Measurements from ENCODE around the gene STX7. TPM values are rescaled to one million over a fixed set of nuclear protein-coding genes. Genes with fewer than 3 reads are reported as not detected.

The STX7 gene
- total RNA-seq, 1 donor from 2014 or later = 30.0 TPM

DNA sequence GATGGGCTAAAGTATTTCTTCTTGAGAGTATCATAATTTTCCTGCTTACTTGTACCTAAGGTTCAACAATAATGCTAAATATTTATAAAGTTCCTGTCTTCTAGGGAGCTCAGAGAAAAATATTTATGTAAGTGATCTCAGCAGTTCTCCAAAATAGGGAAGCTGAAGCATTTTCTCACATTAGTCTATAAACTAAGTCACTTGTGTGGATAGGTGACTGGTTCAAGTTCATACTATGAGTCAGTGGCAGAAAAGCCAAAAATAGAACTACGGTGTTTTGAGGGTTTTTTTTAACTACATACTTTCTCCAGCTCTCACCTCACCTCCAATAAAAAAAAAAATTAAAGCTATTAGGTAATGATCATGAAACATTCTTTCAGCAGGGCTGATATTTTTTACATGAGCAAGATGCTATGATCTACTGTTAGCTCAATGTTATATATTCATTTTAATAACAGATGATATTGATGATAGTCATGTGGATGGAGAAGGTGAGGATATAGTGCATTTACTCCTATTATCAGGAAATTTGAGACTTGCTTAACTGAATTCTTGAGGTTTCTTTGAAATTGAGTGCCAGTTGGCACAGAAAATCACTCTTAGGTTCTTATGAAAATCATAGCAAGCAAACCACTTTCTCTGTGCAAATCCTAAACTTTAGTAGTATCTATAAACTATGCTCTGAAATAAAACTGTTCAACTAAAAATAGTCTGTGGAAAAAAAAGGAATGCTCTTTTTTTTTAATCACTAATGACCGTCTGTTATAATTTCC, 107.6 kb downstream of the STX7 start:
- no peak for DNase-seq (ENCODE audit: low read depth, low spot score)
- H3K4me3 Mint-ChIP-seq = peak overlapping the region; percentile 40
- no peak overlapping the region for H3K27ac Mint-ChIP-seq (ENCODE audit: unreplicated experiment)
- H3K9me3 Mint-ChIP-seq = no peaks in the 10 kb centered on the region
- peaks cover 40% of the 10 kb centered on the region for H3K4me1 Mint-ChIP-seq
- no peaks in the 10 kb centered on the region for H3K36me3 Mint-ChIP-seq (ENCODE audit: low read depth)
- TF ChIP-seq, protein P1, sequence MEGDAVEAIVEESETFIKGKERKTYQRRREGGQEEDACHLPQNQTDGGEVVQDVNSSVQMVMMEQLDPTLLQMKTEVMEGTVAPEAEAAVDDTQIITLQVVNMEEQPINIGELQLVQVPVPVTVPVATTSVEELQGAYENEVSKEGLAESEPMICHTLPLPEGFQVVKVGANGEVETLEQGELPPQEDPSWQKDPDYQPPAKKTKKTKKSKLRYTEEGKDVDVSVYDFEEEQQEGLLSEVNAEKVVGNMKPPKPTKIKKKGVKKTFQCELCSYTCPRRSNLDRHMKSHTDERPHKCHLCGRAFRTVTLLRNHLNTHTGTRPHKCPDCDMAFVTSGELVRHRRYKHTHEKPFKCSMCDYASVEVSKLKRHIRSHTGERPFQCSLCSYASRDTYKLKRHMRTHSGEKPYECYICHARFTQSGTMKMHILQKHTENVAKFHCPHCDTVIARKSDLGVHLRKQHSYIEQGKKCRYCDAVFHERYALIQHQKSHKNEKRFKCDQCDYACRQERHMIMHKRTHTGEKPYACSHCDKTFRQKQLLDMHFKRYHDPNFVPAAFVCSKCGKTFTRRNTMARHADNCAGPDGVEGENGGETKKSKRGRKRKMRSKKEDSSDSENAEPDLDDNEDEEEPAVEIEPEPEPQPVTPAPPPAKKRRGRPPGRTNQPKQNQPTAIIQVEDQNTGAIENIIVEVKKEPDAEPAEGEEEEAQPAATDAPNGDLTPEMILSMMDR (conservative IDR thresholded peaks at IDR 0.05) = no peak
- peaks cover 36% of the 10 kb centered on the region for H3K27me3 Mint-ChIP-seq (ENCODE audit: low read depth)

- Mint-ChIP-seq H3K27me3 (ENCODE audit: low read depth) (peaks cover 41% of the 10 kb centered on the region), H3K4me1 (peaks cover 35% of the 10 kb centered on the region), H3K36me3 (ENCODE audit: low read depth) (no peaks in the 10 kb centered on the region), H3K4me3 (peak overlapping the region; percentile 41), H3K9me3 (no peaks in the 10 kb centered on the region), H3K27ac (ENCODE audit: unreplicated experiment) (no peak overlapping the region)
- no peak for DNase-seq (ENCODE audit: low read depth, low spot score)
- TF ChIP-seq, protein P1 (conservative IDR thresholded peaks at IDR 0.05) = no peak
These were observed 108.2 kb downstream of the STX7 start for GRCh38 chr6:132404736-132405135.

DNA sequence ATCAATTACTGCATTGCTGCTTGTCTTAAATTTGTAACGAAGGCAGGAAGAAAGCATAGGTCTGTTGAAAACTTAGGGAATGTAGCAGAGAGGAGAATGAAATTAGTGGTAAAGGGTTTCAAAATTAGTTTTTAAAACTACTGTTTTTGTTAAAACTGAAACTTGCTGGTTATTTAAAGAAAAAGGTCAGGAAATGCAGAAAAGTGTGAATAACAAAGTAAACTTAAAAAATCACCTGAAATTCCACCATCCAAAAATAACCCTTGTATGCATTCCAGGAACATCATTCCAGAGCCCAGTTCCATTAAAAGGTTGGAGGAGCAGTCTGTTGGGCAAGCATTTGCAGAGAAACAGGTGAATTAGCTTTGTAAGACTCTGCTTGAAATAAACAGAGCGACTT, 108.6 kb downstream of the STX7 start:
- Mint-ChIP-seq H3K4me1 (peaks cover 37% of the 10 kb centered on the region), H3K9me3 (no peaks in the 10 kb centered on the region), H3K27ac (ENCODE audit: unreplicated experiment) (no peak overlapping the region), H3K4me3 (peak overlapping the region; percentile 41), H3K36me3 (ENCODE audit: low read depth) (no peaks in the 10 kb centered on the region), H3K27me3 (ENCODE audit: low read depth) (peaks cover 45% of the 10 kb centered on the region)
- no peak for DNase-seq (ENCODE audit: low read depth, low spot score)
- TF ChIP-seq, protein P1 (conservative IDR thresholded peaks at IDR 0.05) = no peak

DNA sequence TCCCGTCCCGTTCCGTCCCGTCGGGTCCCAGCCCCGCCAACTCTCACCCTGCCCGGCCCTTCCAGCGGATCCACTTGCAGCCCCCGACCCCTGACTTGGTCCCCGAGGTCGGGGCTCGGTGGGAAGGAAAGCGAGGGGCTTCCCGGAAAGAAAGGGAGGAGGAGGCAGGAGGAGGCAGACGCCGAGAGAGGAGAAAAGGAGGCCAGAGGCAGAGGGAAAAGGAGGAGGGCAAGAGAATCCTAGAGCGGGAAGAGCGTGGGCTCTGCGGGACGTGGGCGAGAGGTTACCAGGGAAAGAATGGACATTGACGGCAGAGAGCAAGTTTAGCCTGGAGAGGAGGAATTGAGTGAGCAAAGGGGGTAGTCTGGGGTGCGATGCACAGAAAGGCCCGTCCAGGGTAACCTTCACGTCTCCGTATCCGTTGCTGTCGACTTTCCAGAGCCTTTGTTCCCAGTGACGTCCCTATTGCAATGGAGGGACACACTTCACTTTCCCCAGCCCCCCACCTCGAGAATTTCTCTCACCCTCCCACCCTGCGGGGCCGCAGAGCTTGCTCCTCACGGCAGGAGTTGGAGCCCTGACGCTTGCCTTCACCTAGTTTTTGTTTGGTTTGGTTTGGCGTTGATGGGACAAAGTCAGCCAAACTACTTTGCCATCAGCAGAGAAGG, 111.2 kb downstream of the STX7 start:
- no peak for DNase-seq (ENCODE audit: low read depth, low spot score)
- peak overlapping the region; percentile 88 for H3K27ac Mint-ChIP-seq (ENCODE audit: unreplicated experiment)
- peaks cover 45% of the 10 kb centered on the region for H3K27me3 Mint-ChIP-seq (ENCODE audit: low read depth)
- peaks cover 52% of the 10 kb centered on the region for H3K4me1 Mint-ChIP-seq
- H3K4me3 Mint-ChIP-seq = peak overlapping the region; percentile 87
- TF ChIP-seq, protein P1 (conservative IDR thresholded peaks at IDR 0.05) = no peak
- H3K9me3 Mint-ChIP-seq = no peaks in the 10 kb centered on the region
- H3K36me3 Mint-ChIP-seq (ENCODE audit: low read depth) = peaks cover 1% of the 10 kb centered on the region

- Mint-ChIP-seq H3K4me3 (peak within 1 kb of the TSS; percentile 91), H3K4me1 (peaks cover 47% of the 10 kb centered on the region), H3K27me3 (ENCODE audit: low read depth) (peaks cover 45% of the 10 kb centered on the region), H3K27ac (ENCODE audit: unreplicated experiment) (peak within 1 kb of the TSS; percentile 88), H3K9me3 (peaks cover 3% of the 10 kb centered on the region), H3K36me3 (ENCODE audit: low read depth) (peaks cover 6% of the 10 kb centered on the region)
- TF ChIP-seq, protein P1 (conservative IDR thresholded peaks at IDR 0.05) = peak; percentile 17
- peak; percentile 45 for DNase-seq (ENCODE audit: low read depth, low spot score)
These were observed 111.9 kb downstream of the STX7 start, which contains the start of gene MOXD1 for GRCh38 chr6:132400883-132401617. MOXD1 (minus strand) TSS chr6:132401475; CDS start chr6:132401426, 49 bp downstream.
